ENCODE results near the gene POLD2.

Gene POLD2

GRCh38 chr7:44114586-44115310, 8.6 kb downstream of the POLD2 start:
- no peak overlapping the region for H3K4me2 ChIP-seq
- peaks cover 8% of the 10 kb centered on the region for H3K4me1 ChIP-seq
- H3K9me3 ChIP-seq = no peaks in the 10 kb centered on the region
- H3K27ac ChIP-seq = no peak overlapping the region
- peaks cover 92% of the 10 kb centered on the region for H4K20me1 ChIP-seq
- H3K27me3 ChIP-seq = no peaks in the 10 kb centered on the region
- TF ChIP-seq Cebpa-rat (IDR thresholded peaks at IDR 0.05) = no peak
- peaks cover 96% of the 10 kb centered on the region for H3K36me3 ChIP-seq
- no peak overlapping the region for H3K4me3 ChIP-seq
- H3K9ac ChIP-seq = no peak overlapping the region

- peaks cover 93% of the 10 kb centered on the region for H4K20me1 ChIP-seq
- no peak overlapping the region for H3K4me2 ChIP-seq
- peaks cover under 1% of the 10 kb centered on the region; the same call in 1 of the 2 replicates for H3K4me1 ChIP-seq
- H3K4me3 ChIP-seq = no peak overlapping the region
- no peak for TF ChIP-seq Cebpa-rat (IDR thresholded peaks at IDR 0.05)
- H3K36me3 ChIP-seq = peaks cover 97% of the 10 kb centered on the region
- H3K27me3 ChIP-seq = no peaks in the 10 kb centered on the region
- H3K27ac ChIP-seq = no peak overlapping the region
- H3K9ac ChIP-seq = no peak overlapping the region
- no peaks in the 10 kb centered on the region for H3K9me3 ChIP-seq
Measured at GRCh38 chr7:44113764-44114354, 9.5 kb downstream of the POLD2 start.

- Histone ChIP-seq H4K20me1 (peaks cover 99% of the 10 kb centered on the region), H3K36me3 (peaks cover 99% of the 10 kb centered on the region)
Measured at GRCh38 chr7:44112997-44113763, 10.2 kb downstream of the POLD2 start.

GRCh38 chr7:44112231-44112996, 10.9 kb downstream of the POLD2 start:
- H4K20me1 ChIP-seq = peaks cover 99% of the 10 kb centered on the region
- H3K36me3 ChIP-seq = peaks cover 99% of the 10 kb centered on the region
- H3K9me3 ChIP-seq = no peaks in the 10 kb centered on the region
- no peak overlapping the region for H3K4me2 ChIP-seq
- no peak overlapping the region for H3K9ac ChIP-seq
- no peak for TF ChIP-seq Cebpa-rat (IDR thresholded peaks at IDR 0.05)
- H3K27ac ChIP-seq = no peak overlapping the region
- H3K27me3 ChIP-seq = no peaks in the 10 kb centered on the region
- H3K4me1 ChIP-seq = peaks cover 15% of the 10 kb centered on the region
- H3K4me3 ChIP-seq = no peak overlapping the region

More at GRCh38 chr7:44112997-44113763, 10.2 kb downstream of the POLD2 start:
- Histone ChIP-seq H3K9me3 (no peaks in the 10 kb centered on the region), H3K27me3 (no peaks in the 10 kb centered on the region), H3K27ac (no peak overlapping the region), H3K4me2 (no peak overlapping the region), H3K4me3 (no peak overlapping the region), H3K4me1 (peaks cover 7% of the 10 kb centered on the region; the same call in 1 of the 2 replicates), H3K9ac (no peak overlapping the region)
- TF ChIP-seq Cebpa-rat (IDR thresholded peaks at IDR 0.05) = no peak

- peaks cover 99% of the 10 kb centered on the region for H3K36me3 ChIP-seq
Measured at GRCh38 chr7:44111761-44112160, 11.6 kb downstream of the POLD2 start.

GRCh38 chr7:44110719-44111635, 12.4 kb downstream of the POLD2 start:
- Histone ChIP-seq H3K36me3 (peaks cover 99% of the 10 kb centered on the region), H3K4me1 (peaks cover 29% of the 10 kb centered on the region), H3K9ac (no peak overlapping the region)

More at GRCh38 chr7:44111761-44112160, 11.6 kb downstream of the POLD2 start:
- H4K20me1 ChIP-seq = peaks cover 99% of the 10 kb centered on the region
- no peak overlapping the region for H3K4me2 ChIP-seq
- H3K9me3 ChIP-seq = no peaks in the 10 kb centered on the region
- TF ChIP-seq Cebpa-rat (IDR thresholded peaks at IDR 0.05) = no peak
- H3K9ac ChIP-seq = no peak overlapping the region
- H3K4me3 ChIP-seq = no peak overlapping the region
- H3K27ac ChIP-seq = no peak overlapping the region
- peaks cover 21% of the 10 kb centered on the region for H3K4me1 ChIP-seq
- H3K27me3 ChIP-seq = no peaks in the 10 kb centered on the region

GRCh38 chr7:44109991-44110390, 13.4 kb downstream of the POLD2 start:
- Histone ChIP-seq H3K4me1 (peaks cover 38% of the 10 kb centered on the region), H4K20me1 (peaks cover 99% of the 10 kb centered on the region), H3K27me3 (no peaks in the 10 kb centered on the region), H3K4me3 (no peak overlapping the region), H3K9me3 (no peaks in the 10 kb centered on the region), H3K9ac (no peak overlapping the region), H3K4me2 (no peak overlapping the region), H3K36me3 (peaks cover 96% of the 10 kb centered on the region), H3K27ac (no peak overlapping the region)
- no peak for TF ChIP-seq Cebpa-rat (IDR thresholded peaks at IDR 0.05)

More at GRCh38 chr7:44110719-44111635, 12.4 kb downstream of the POLD2 start:
- Histone ChIP-seq H3K4me3 (no peak overlapping the region), H3K27ac (no peak overlapping the region), H3K4me2 (no peak overlapping the region), H3K9me3 (no peaks in the 10 kb centered on the region), H3K27me3 (no peaks in the 10 kb centered on the region), H4K20me1 (peaks cover 99% of the 10 kb centered on the region)
- TF ChIP-seq Cebpa-rat (IDR thresholded peaks at IDR 0.05) = no peak
